Nephron progenitor cell (in vitro differentiated cells): ENCODE measurements around the gene ANXA1.
A peak's percentile ranks its signal among the peaks of the same experiment; 100 is the strongest.

ENCODE experiments used
- DNase-seq: peaks from one replicate; pipeline ENCODE4 v3.0.0; 2021
- H3K27ac Mint-ChIP-seq: 2 replicates; pipeline ENCODE4 v1.8.0; 2021; ENCODE audit warnings: mild to moderate bottlenecking, moderate library complexity, mixed read lengths
- H3K27me3 Mint-ChIP-seq: 2 replicates; pipeline ENCODE4 v1.8.0; 2021; ENCODE audit warnings: mild to moderate bottlenecking, low read depth, mixed read lengths; ENCODE audit not compliant: poor library complexity
- H3K36me3 Mint-ChIP-seq: 2 replicates; pipeline ENCODE4 v1.8.0; 2021; ENCODE audit warnings: low read depth, mixed read lengths
- H3K4me1 Mint-ChIP-seq: 2 replicates; pipeline ENCODE4 v1.8.0; 2021; ENCODE audit warnings: mixed read lengths
- H3K4me3 Mint-ChIP-seq: 2 replicates; pipeline ENCODE4 v1.8.0; 2021; ENCODE audit warnings: mild to moderate bottlenecking, moderate library complexity, mixed read lengths
- H3K9me3 Mint-ChIP-seq: 2 replicates; pipeline ENCODE4 v1.8.0; 2021; ENCODE audit warnings: mild to moderate bottlenecking, moderate library complexity, mixed read lengths
- TF ChIP-seq, protein P1 (sequence below): fragments of 200-600 bp; sonication (generic); IDR thresholded peaks from 2 replicates; pipeline ENCODE4 v1.5.0; 2021; ENCODE audit warnings: antibody characterized with exemption

Gene ANXA1

DNA sequence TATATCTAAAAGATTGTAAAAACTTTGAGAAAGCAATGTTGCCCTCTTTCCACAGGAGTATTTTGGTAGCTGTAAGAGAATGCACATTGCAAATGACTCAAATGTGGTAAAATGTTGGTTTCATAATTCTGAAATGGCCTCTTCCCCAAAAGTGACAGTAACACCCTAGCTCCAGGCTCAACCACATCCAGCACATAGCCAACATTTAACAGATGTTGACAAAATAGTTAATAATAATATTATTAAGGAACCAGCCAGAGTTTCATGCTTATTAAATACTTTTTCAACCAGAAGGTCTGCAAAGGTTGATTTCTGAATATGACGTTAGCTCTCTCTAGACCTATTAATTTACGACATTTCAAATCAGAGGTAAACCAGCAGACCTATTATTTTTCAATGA lies 1.3 kb downstream of the ANXA1 start:
- Mint-ChIP-seq H3K27me3 (peaks cover 4% of the 10 kb centered on the region), H3K9me3 (no peaks in the 10 kb centered on the region), H3K36me3 (no peaks in the 10 kb centered on the region), H3K4me1 (peaks cover 44% of the 10 kb centered on the region), H3K27ac (no peak overlapping the region), H3K4me3 (no peak overlapping the region)
- TF ChIP-seq, protein P1, sequence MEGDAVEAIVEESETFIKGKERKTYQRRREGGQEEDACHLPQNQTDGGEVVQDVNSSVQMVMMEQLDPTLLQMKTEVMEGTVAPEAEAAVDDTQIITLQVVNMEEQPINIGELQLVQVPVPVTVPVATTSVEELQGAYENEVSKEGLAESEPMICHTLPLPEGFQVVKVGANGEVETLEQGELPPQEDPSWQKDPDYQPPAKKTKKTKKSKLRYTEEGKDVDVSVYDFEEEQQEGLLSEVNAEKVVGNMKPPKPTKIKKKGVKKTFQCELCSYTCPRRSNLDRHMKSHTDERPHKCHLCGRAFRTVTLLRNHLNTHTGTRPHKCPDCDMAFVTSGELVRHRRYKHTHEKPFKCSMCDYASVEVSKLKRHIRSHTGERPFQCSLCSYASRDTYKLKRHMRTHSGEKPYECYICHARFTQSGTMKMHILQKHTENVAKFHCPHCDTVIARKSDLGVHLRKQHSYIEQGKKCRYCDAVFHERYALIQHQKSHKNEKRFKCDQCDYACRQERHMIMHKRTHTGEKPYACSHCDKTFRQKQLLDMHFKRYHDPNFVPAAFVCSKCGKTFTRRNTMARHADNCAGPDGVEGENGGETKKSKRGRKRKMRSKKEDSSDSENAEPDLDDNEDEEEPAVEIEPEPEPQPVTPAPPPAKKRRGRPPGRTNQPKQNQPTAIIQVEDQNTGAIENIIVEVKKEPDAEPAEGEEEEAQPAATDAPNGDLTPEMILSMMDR, result no peak
- no peak for DNase-seq

DNA sequence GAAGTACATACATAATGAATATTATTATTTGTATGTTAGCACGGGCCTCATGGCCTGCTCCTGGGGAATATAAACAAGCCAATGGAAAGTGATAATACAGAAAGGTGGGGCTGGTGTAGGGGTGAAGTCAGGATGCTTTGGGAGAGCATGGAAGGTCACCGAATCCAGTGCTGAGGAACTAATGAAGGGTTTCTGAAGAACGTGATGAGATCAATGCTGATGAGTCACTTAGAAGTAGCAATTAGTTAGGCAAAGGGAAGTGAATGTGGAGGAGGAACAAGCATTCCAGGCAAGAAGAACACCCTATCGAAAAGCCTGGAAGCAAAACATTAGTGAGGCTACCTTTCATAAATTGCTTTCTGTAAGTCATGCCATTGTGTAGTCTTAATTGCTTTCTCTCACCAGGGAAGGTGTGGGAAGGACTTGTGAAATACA lies 2.1 kb downstream of the ANXA1 start:
- peak overlapping the region; percentile 58 for H3K27ac Mint-ChIP-seq
- no peaks in the 10 kb centered on the region for H3K27me3 Mint-ChIP-seq
- TF ChIP-seq, protein P1, result no peak
- peaks cover 45% of the 10 kb centered on the region for H3K4me1 Mint-ChIP-seq
- DNase-seq, result no peak
- no peaks in the 10 kb centered on the region for H3K36me3 Mint-ChIP-seq
- H3K4me3 Mint-ChIP-seq, result no peak overlapping the region
- H3K9me3 Mint-ChIP-seq, result no peaks in the 10 kb centered on the region

DNA sequence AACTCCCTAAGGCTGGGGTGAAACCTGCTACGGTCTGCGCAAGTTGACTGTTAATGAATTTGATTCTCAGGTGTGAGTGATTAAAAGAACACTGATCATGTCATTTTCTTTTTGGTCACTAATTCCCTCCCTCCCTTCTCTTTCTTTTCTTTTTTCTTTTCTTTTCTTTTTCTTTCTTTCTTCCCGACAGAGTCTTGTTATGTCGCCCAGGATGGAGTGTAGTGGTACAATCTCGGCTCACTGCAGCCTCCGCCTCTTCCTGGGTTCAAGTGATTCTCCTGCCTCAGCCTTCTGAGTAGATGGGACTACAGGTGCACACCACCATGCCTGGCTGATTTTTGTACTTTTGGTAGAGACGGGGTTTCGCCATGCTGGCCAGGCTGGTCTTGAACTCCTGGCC lies 2.6 kb downstream of the ANXA1 start:
- H3K4me3 Mint-ChIP-seq, result no peak overlapping the region
- H3K4me1 Mint-ChIP-seq, result peaks cover 41% of the 10 kb centered on the region
- H3K27me3 Mint-ChIP-seq, result no peaks in the 10 kb centered on the region

DNA sequence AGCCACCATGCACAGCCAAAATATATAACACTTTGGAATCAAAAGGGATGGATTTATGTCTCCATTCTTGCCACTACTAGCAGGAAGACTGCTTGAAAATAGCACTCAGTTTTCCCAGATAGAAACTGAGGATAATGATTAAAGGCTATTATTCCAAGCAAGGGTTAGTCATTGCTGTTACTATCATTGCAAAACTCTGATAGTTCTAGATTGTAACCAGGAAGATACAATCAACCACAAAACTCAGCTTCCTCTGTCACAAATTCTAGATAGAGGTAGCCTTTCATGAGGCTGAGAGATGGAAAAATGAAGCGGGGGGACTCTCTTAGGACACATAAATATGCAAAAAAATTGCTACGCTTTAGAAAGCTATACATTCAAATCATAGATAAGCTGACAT lies 3.1 kb downstream of the ANXA1 start:
- no peak overlapping the region for H3K27ac Mint-ChIP-seq
- no peak overlapping the region for H3K4me3 Mint-ChIP-seq
- H3K27me3 Mint-ChIP-seq, result no peaks in the 10 kb centered on the region
- DNase-seq, result no peak
- no peaks in the 10 kb centered on the region for H3K9me3 Mint-ChIP-seq
- TF ChIP-seq, protein P1, result no peak
- no peaks in the 10 kb centered on the region for H3K36me3 Mint-ChIP-seq
- H3K4me1 Mint-ChIP-seq, result peaks cover 36% of the 10 kb centered on the region

More for the DNA sequence above, 2.6 kb downstream of the ANXA1 start:
- H3K9me3 Mint-ChIP-seq, result no peaks in the 10 kb centered on the region
- no peak for DNase-seq
- TF ChIP-seq, protein P1, result no peak
- peak overlapping the region; percentile 57 for H3K27ac Mint-ChIP-seq
- no peaks in the 10 kb centered on the region for H3K36me3 Mint-ChIP-seq

DNA sequence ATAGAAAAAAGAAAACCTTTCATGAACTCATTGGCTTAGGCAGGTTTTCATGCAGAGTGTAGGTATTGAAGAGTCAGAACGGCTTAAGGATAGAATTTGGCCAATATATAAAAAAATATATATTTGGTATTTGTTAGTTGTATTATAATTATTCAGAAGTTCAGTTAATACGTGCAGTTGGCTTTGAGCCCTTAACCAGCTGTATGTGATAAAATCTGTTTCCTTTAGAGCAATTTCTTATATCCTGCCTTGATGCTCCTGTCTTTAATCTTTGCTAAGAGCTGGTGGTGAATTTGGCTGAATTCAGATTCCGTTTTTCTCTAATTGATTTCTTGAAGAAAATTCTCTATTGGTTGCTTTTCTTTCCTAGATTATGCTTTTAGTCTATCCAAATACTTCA lies 3.7 kb downstream of the ANXA1 start:
- TF ChIP-seq, protein P1, result no peak
- peaks cover 35% of the 10 kb centered on the region for H3K4me1 Mint-ChIP-seq
- no peak overlapping the region for H3K4me3 Mint-ChIP-seq
- no peaks in the 10 kb centered on the region for H3K36me3 Mint-ChIP-seq
- DNase-seq, result no peak
- H3K9me3 Mint-ChIP-seq, result no peaks in the 10 kb centered on the region
- H3K27ac Mint-ChIP-seq, result no peak overlapping the region
- H3K27me3 Mint-ChIP-seq, result no peaks in the 10 kb centered on the region

DNA sequence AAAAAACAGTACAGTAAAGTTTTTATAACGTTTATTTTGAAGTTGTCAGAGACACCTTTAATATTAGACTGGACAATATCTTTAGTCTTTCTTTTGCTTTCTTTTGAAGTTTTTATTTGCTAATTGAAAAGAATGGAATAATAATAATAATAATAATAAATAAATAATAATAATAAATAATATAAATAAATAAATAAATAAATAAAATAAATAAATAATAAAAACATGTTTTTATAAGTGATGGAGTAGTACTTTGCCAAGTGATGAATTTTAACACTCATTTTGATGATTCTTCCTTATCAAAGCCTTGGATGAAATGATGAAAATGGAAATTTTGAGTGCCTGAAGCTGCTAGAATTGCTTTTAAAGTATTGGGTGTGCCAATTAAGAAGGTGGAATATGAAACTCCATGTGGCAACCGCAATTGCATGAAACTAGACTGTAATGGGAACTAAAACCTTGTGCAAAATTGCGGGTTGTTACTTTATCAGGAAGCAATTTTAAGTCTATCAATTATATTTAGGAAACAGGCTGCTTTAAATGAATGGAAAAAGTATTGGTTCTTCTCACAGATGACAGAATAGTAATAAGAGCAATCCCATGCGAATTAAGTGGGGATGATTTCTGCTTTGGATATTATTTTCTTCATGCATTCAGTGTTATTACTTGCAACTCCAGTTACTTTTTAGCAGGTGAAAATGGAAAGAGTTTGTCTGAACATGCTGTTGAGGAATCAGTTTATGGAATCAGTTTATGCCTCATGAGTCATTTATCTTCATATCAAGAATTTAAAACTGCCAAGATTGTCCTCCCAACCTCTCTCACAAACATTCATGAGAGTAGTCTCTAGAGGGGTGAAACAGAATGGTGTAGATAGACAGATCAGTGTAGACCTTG lies 4.6 kb downstream of the ANXA1 start:
- Mint-ChIP-seq H3K9me3 (no peaks in the 10 kb centered on the region), H3K4me1 (peaks cover 31% of the 10 kb centered on the region), H3K27me3 (no peaks in the 10 kb centered on the region), H3K27ac (no peak overlapping the region), H3K4me3 (no peak overlapping the region), H3K36me3 (no peaks in the 10 kb centered on the region)
- TF ChIP-seq, protein P1, result no peak
- DNase-seq, result no peak
